22Rv1 (cell line): ENCODE measurements around the gene ZNF681.

Experiments used
- H3K27ac ChIP-seq: fragments of 450-650 bp; 2 replicates; pipeline ENCODE4 v1.5.1; 2017
- CTCF ChIP-seq: fragments of 450-650 bp; IDR thresholded peaks from 2 replicates; pipeline ENCODE4 v1.5.1; 2017; ENCODE audit warnings: mild to moderate bottlenecking
- ZFX ChIP-seq: fragments of 450-650 bp; IDR thresholded peaks from 2 replicates; pipeline ENCODE4 v1.6.1; 2017; ENCODE audit warnings: antibody characterized with exemption, borderline replicate concordance

The ZNF681 gene

GRCh38 chr19:23758187-23759074 lies at the start of gene ZNF681:
Gene ZNF681 (minus strand): TSS chr19:23758891. CDS start chr19:23758749, 142 bp downstream.
- H3K27ac ChIP-seq: peak within 1 kb of the TSS; percentile 97
- no peak for TF ChIP-seq ZFX
- TF ChIP-seq CTCF: peak; percentile 24

GRCh38 chr19:23804676-23805075 lies 46.0 kb upstream of the ZNF681 start:
- TF ChIP-seq CTCF (no peak), ZFX (no peak)
- H3K27ac ChIP-seq: no peak overlapping the region

GRCh38 chr19:23802290-23802689 lies 43.6 kb upstream of the ZNF681 start:
- H3K27ac ChIP-seq: no peak overlapping the region
- TF ChIP-seq CTCF: no peak
- TF ChIP-seq ZFX: no peak

GRCh38 chr19:23801803-23802202 lies 43.1 kb upstream of the ZNF681 start:
- no peak overlapping the region for H3K27ac ChIP-seq
- TF ChIP-seq ZFX (no peak), CTCF (no peak)

GRCh38 chr19:23800868-23801267 lies 42.2 kb upstream of the ZNF681 start:
- no peak overlapping the region for H3K27ac ChIP-seq
- TF ChIP-seq ZFX (no peak), CTCF (no peak)

GRCh38 chr19:23800271-23800670 lies 41.6 kb upstream of the ZNF681 start:
- TF ChIP-seq ZFX (no peak), CTCF (no peak)
- H3K27ac ChIP-seq: no peak overlapping the region

GRCh38 chr19:23799321-23799720 lies 40.6 kb upstream of the ZNF681 start:
- no peak for TF ChIP-seq ZFX
- TF ChIP-seq CTCF: no peak
- H3K27ac ChIP-seq: no peak overlapping the region
